Coronary artery (tissue), 2 donors: ENCODE measurements around the gene LTA4H.
"Not testable (repeated sequence)": the region's sequence is repeated elsewhere in the genome, so short reads cannot be mapped to it uniquely, and the experiment has no call there.

Source experiments
- DNase-seq: peaks from one replicate; pipeline ENCODE4 v3.0.0-alpha.2; 2017; ENCODE audit warnings: low spot score
- H3K27ac ChIP-seq, 2 donors: fragments of 200-600 bp; sonication (generic); one replicate each; pipeline ENCODE4 v1.5.1; 2016 to 2019
- H3K4me3 ChIP-seq: fragments of 200-600 bp; sonication (generic); 2 replicates; pipeline ENCODE4 v1.5.1; 2016; ENCODE audit warnings: mild to moderate bottlenecking, moderate library complexity
- TF ChIP-seq, protein P1 (sequence below): fragments of 200-600 bp; sonication (generic); IDR thresholded peaks from one replicate; pipeline ENCODE4 v1.5.1; 2019; ENCODE audit warnings: antibody characterized with exemption

LTA4H gene

GRCh38 chr12:96068111-96068510 lies 32.7 kb upstream of the LTA4H start:
- TF ChIP-seq, protein P1, sequence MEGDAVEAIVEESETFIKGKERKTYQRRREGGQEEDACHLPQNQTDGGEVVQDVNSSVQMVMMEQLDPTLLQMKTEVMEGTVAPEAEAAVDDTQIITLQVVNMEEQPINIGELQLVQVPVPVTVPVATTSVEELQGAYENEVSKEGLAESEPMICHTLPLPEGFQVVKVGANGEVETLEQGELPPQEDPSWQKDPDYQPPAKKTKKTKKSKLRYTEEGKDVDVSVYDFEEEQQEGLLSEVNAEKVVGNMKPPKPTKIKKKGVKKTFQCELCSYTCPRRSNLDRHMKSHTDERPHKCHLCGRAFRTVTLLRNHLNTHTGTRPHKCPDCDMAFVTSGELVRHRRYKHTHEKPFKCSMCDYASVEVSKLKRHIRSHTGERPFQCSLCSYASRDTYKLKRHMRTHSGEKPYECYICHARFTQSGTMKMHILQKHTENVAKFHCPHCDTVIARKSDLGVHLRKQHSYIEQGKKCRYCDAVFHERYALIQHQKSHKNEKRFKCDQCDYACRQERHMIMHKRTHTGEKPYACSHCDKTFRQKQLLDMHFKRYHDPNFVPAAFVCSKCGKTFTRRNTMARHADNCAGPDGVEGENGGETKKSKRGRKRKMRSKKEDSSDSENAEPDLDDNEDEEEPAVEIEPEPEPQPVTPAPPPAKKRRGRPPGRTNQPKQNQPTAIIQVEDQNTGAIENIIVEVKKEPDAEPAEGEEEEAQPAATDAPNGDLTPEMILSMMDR: no peak
- Histone ChIP-seq H3K27ac (no peak overlapping the region), H3K4me3 (no peak overlapping the region)
- no peak for DNase-seq

DNA sequence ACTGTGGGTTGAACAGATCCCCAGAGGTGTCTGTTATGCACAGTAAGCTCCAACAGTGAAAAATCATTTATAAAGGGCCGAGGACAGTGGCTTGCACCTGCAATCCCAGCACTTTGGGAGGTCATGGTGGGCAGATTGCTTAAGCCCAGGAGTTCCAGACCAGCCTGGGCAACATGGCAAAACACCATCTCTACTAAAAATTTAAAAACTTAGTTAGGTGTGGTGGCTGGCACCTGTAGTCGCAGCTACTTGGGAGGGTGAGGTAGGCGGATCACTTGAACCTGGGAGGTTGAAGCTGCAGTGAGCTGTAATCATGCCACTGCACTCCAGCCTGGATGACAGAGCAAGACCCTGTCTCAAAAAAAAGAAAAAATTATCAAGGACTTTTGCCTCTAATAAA lies 30.4 kb upstream of the LTA4H start:
- not testable (repeated sequence) for H3K27ac ChIP-seq, DNase-seq, H3K4me3 ChIP-seq

GRCh38 chr12:96064966-96065365 lies 29.6 kb upstream of the LTA4H start:
- Histone ChIP-seq H3K27ac (no peak overlapping the region), H3K4me3 (no peak overlapping the region)
- TF ChIP-seq, protein P1: no peak
- no peak for DNase-seq

DNA sequence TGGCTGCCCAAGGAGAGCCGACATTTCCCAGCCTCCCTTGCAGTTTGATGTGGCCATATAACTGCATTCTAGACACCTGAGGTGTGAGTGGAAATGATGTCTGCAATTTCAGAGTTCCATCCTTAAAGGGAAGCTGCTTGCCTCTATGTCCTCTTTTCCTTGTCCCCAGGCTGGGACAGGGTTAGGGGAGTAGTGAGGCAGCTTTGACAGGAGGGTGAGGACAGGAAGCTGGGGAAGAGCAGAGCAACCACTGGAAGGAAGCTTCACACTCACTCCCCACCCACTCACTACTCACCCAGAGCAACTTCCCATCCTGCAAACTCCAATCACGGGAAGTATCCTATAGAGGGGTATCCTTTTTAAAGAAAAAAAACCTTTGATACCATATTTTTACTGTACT lies 28.9 kb upstream of the LTA4H start:
- no peak overlapping the region for H3K4me3 ChIP-seq
- no peak for DNase-seq
- TF ChIP-seq, protein P1: no peak
- H3K27ac ChIP-seq: no peak overlapping the region

- no peak overlapping the region for H3K4me3 ChIP-seq
- DNase-seq: no peak
- TF ChIP-seq, protein P1: no peak
- H3K27ac ChIP-seq: no peak overlapping the region
These were observed 27.7 kb upstream of the LTA4H start for GRCh38 chr12:96063046-96063445.

- TF ChIP-seq, protein P1: peak; percentile 74
These were observed 26.6 kb upstream of the LTA4H start for GRCh38 chr12:96061864-96062453.

GRCh38 chr12:96061323-96061722 lies 25.9 kb upstream of the LTA4H start:
- H3K27ac ChIP-seq: no peak overlapping the region
- TF ChIP-seq, protein P1: no peak
- no peak overlapping the region for H3K4me3 ChIP-seq
- no peak for DNase-seq

More at GRCh38 chr12:96061864-96062453, 26.6 kb upstream of the LTA4H start:
- no peak for DNase-seq
- Histone ChIP-seq H3K27ac (no peak overlapping the region), H3K4me3 (no peak overlapping the region)
